HCT116 (cell line): Measurements from ENCODE around the gene TBATA. TPM values are rescaled to one million over a fixed set of nuclear protein-coding genes. Genes with fewer than 3 reads are reported as not detected.
A peak's percentile ranks its signal among the peaks of the same experiment; 100 is the strongest.

Source experiments
- ATAC-seq: fragments of 200-7000 bp; cut with Tn5 transposase; 2 replicates; pipeline ENCODE4 v1.9.1; 2020; ENCODE audit warnings: mild to moderate bottlenecking, moderate library complexity
- BruUV-seq: library from RNA; stranded (reverse); fragments of 400-500 nt; replicated peaks from 2 replicates; lab custom pipeline; 2021; lab: Mats Ljungman, UMichigan
- CTCF ChIA-PET: fragments of 300-600 bp; sonication (Branson Sonifier 250); formaldehyde crosslinking; loops from one replicate; lab custom pipeline; 2021; ENCODE audit warnings: antibody characterized with exemption; lab: Charles Lee
- POLR2A ChIA-PET: fragments of 300-600, 350-600 bp; sonication (Branson Sonifier 250); formaldehyde crosslinking; loops from one replicate; lab custom pipeline; 2021; ENCODE audit warnings: antibody characterized with exemption; lab: Charles Lee
- RAD21 ChIA-PET, 2 experiments: fragments of 300-600 bp; sonication (Branson Sonifier 250); formaldehyde crosslinking; loops; one replicate each; lab custom pipeline; 2023; ENCODE audit warnings: low total read pairs in 2 of 2; ENCODE audit not compliant: uncharacterized antibody in 2 of 2, unreplicated experiment in 2 of 2, low non-redundant PET in 1 of 2; lab: Charles Lee
- DNase-seq: peaks from one replicate; pipeline ENCODE4 v3.0.0-alpha.2; 2010; ENCODE audit warnings: low read depth, low spot score
- H2AFZ ChIP-seq: fragments of 200-600 bp; shearing (Covaris generic), sonication (generic); 2 replicates; pipeline ENCODE4 v1.6.1; 2017; ENCODE audit warnings: low read depth, mixed run types, mixed read lengths, antibody characterized with exemption, low read length; ENCODE audit not compliant: poor library complexity, severe bottlenecking
- H3K27ac ChIP-seq: 2 replicates; pipeline ENCODE4 v1.5.1; 2012; ENCODE audit warnings: low read depth, low read length
- H3K27me3 ChIP-seq: fragments of 200-600 bp; sonication (generic); 2 replicates; pipeline ENCODE4 v1.6.1; 2016; ENCODE audit warnings: mixed run types, low read length, mixed read lengths; ENCODE audit not compliant: insufficient read depth
- H3K36me3 ChIP-seq, 2 experiments: fragments of 200-500 bp in 1 of 2; fragments of 200-600 bp in 1 of 2; sonication (Bioruptor generic) in 1 of 2; sonication (generic) in 1 of 2; 2 replicates each; pipeline versions ENCODE4 v1.5.1 to v1.6.1; 2014 to 2016; ENCODE audit warnings: low read length in 2 of 2, inconsistent platforms in 1 of 2, mixed read lengths in 1 of 2, mixed run types in 1 of 2; ENCODE audit not compliant: insufficient read depth in 2 of 2, control insufficient read depth in 1 of 2
- H3K4me1 ChIP-seq, 2 experiments: fragments of 200-600 bp in 1 of 2; sonication (generic) in 1 of 2; 2 replicates each; pipeline versions ENCODE4 v1.5.1 to v1.6.1; 2012 to 2017; ENCODE audit warnings: low read length in 2 of 2, inconsistent platforms in 1 of 2, mild to moderate bottlenecking in 1 of 2, mixed read lengths in 1 of 2, mixed run types in 1 of 2, moderate library complexity in 1 of 2; ENCODE audit not compliant: insufficient read depth in 2 of 2, control insufficient read depth in 1 of 2
- H3K4me2 ChIP-seq: fragments of 200-600 bp; sonication (generic); 2 replicates; pipeline ENCODE4 v1.6.1; 2017; ENCODE audit warnings: mixed run types, low read length, mixed read lengths
- H3K4me3 ChIP-seq, 2 experiments: fragments of 200-600 bp in 1 of 2; sonication (generic) in 1 of 2; replicated peaks in 1 of 2; 2 replicates each; pipeline ENCODE4 v1.5.1; 2011 to 2016; ENCODE audit warnings: low read length in 2 of 2, control low read depth in 1 of 2, low read depth in 1 of 2, mild to moderate bottlenecking in 1 of 2, mixed read lengths in 1 of 2, mixed run types in 1 of 2
- H3K79me2 ChIP-seq: fragments of 200-600 bp; sonication (generic); 2 replicates; pipeline ENCODE4 v1.6.1; 2017; ENCODE audit warnings: mild to moderate bottlenecking, mixed run types, low read length, moderate library complexity, mixed read lengths; ENCODE audit not compliant: insufficient read depth
- H3K9ac ChIP-seq: fragments of 200-600 bp; sonication (generic); 2 replicates; pipeline ENCODE4 v1.6.1; 2016; ENCODE audit warnings: low read length, mixed read lengths
- H3K9me2 ChIP-seq: fragments of 200-600 bp; sonication (generic), shearing (Covaris generic); 2 replicates; pipeline ENCODE4 v1.6.1; 2017; ENCODE audit warnings: mixed run types, mild to moderate bottlenecking, moderate library complexity; ENCODE audit not compliant: insufficient read depth
- H3K9me3 ChIP-seq, 2 experiments: fragments of 200-500 bp in 1 of 2; fragments of 200-600 bp in 1 of 2; sonication (Bioruptor generic) in 1 of 2; sonication (generic) in 1 of 2; 2 replicates each; pipeline ENCODE4 v1.6.1; 2014 to 2017; ENCODE audit warnings: low read length in 2 of 2, mixed read lengths in 2 of 2, inconsistent platforms in 1 of 2, low read depth in 1 of 2, mild to moderate bottlenecking in 1 of 2, mixed run types in 1 of 2, moderate library complexity in 1 of 2; ENCODE audit not compliant: control insufficient read depth in 1 of 2, insufficient read depth in 1 of 2
- H4K20me1 ChIP-seq: fragments of 200-600 bp; sonication (generic), shearing (Covaris generic); 2 replicates; pipeline ENCODE4 v1.6.1; 2017; ENCODE audit warnings: mixed run types, mild to moderate bottlenecking, moderate library complexity; ENCODE audit not compliant: insufficient read depth
- ATF3 ChIP-seq: IDR thresholded peaks from 2 replicates; pipeline ENCODE4 v1.6.1; 2012
- CBX3 ChIP-seq: IDR thresholded peaks from 2 replicates; pipeline ENCODE4 v1.6.1; 2012; ENCODE audit warnings: low read depth
- CEBPB ChIP-seq: IDR thresholded peaks from 2 replicates; pipeline ENCODE4 v1.6.1; 2012; ENCODE audit warnings: low read depth
- CTCF ChIP-seq, 3 experiments: fragments of 200-600 bp in 1 of 3; sonication (generic) in 1 of 3; IDR thresholded peaks in 2 of 3; conservative IDR thresholded peaks in 1 of 3; 2 replicates each; pipeline ENCODE4 v1.5.1; 2012 to 2017; ENCODE audit warnings: low read depth in 2 of 3, low read length in 2 of 3, antibody characterized with exemption in 1 of 3, borderline replicate concordance in 1 of 3, control low read depth in 1 of 3, mild to moderate bottlenecking in 1 of 3, mixed read lengths in 1 of 3, mixed run types in 1 of 3, moderate library complexity in 1 of 3; ENCODE audit not compliant: insufficient read depth in 1 of 3
- EGR1 ChIP-seq: IDR thresholded peaks from 2 replicates; pipeline ENCODE4 v1.6.1; 2012; ENCODE audit warnings: low read depth
- EZH2phosphoT487 ChIP-seq: fragments of 200-600 bp; IDR thresholded peaks from 2 replicates; pipeline ENCODE4 v1.6.1; 2018; ENCODE audit warnings: antibody characterized with exemption, borderline replicate concordance
- JUND ChIP-seq: IDR thresholded peaks from 2 replicates; pipeline ENCODE4 v1.6.1; 2012
- MAX ChIP-seq: IDR thresholded peaks from 2 replicates; pipeline ENCODE4 v1.6.1; 2012
- POLR2A ChIP-seq: IDR thresholded peaks from 2 replicates; pipeline ENCODE4 v1.7.0; 2011; ENCODE audit warnings: borderline replicate concordance; ENCODE audit not compliant: insufficient read depth, insufficient read length; ENCODE audit errors: extremely low read depth
- POLR2AphosphoS5 ChIP-seq: IDR thresholded peaks from 2 replicates; pipeline ENCODE4 v1.6.1; 2011; ENCODE audit warnings: mild to moderate bottlenecking, low read depth, low read length, moderate library complexity
- REST ChIP-seq: IDR thresholded peaks from 2 replicates; pipeline ENCODE4 v1.6.1; 2012; ENCODE audit warnings: low read depth
- SIN3A ChIP-seq: IDR thresholded peaks from 2 replicates; pipeline ENCODE4 v1.6.1; 2012; ENCODE audit warnings: low read depth
- SP1 ChIP-seq: IDR thresholded peaks from 2 replicates; pipeline ENCODE4 v1.6.1; 2012; ENCODE audit warnings: low read depth
- SRF ChIP-seq: IDR thresholded peaks from 2 replicates; pipeline ENCODE4 v1.6.1; 2012; ENCODE audit warnings: low read depth
- TCF7L2 ChIP-seq: IDR thresholded peaks from 2 replicates; pipeline ENCODE4 v1.7.0; 2011; ENCODE audit warnings: borderline replicate concordance, inconsistent platforms; ENCODE audit not compliant: insufficient read depth, insufficient read length; ENCODE audit errors: extremely low read depth
- YY1 ChIP-seq: IDR thresholded peaks from 2 replicates; pipeline ENCODE4 v1.6.1; 2011; ENCODE audit warnings: low read length, low read depth, moderate library complexity, mild to moderate bottlenecking; ENCODE audit not compliant: insufficient replicate concordance; ENCODE audit errors: extremely low read depth
- ZBTB33 ChIP-seq: IDR thresholded peaks from 2 replicates; pipeline ENCODE4 v1.6.1; 2011; ENCODE audit warnings: mild to moderate bottlenecking, low read length, moderate library complexity; ENCODE audit not compliant: insufficient replicate concordance; ENCODE audit errors: extremely low read depth
- ZFX ChIP-seq: fragments of 450-650 bp; IDR thresholded peaks from 2 replicates; pipeline ENCODE4 v1.6.1; 2017
- ZNF274 ChIP-seq: fragments of 200-500 bp; sonication (Bioruptor generic); IDR thresholded peaks from 2 replicates; pipeline ENCODE4 v1.6.1; 2014; ENCODE audit warnings: mild to moderate bottlenecking, low read depth, low read length, inconsistent platforms
- intact Hi-C: fragments of 100-400 bp; cut with micrococcal nuclease; formaldehyde crosslinking; loops from 2 replicates; pipeline ENCODE4 v1.10.0; 2022
- total RNA-seq: library from RNA; stranded (reverse); gene quantifications from one replicate; pipeline ENCODE4 v1.2.1, GENCODE V29; 2021; ENCODE audit not compliant: unreplicated experiment

The TBATA gene
- total RNA-seq, 1 experiment from 2014 or later: not detected

- Histone ChIP-seq H3K27me3 (no peaks in the 10 kb centered on the region), H3K9me3 (no peaks in the 10 kb centered on the region), H3K4me1 (peaks cover 12 to 23% of the 10 kb centered on the region in 2 experiments), H3K4me2 (no peak overlapping the region), H3K36me3 (no peaks in the 10 kb centered on the region), H4K20me1 (no peaks in the 10 kb centered on the region), H3K4me3 (no peak overlapping the region), H3K9me2 (no peaks in the 10 kb centered on the region), H3K27ac (no peak overlapping the region)
- no TSS peak for BruUV-seq
- intact Hi-C loops: no loop called here
- ATAC-seq: peak; percentile 16; the same call in 1 of the 2 replicates
- DNase-seq: no peak
- POLR2A ChIA-PET: no interaction called here
- TF ChIP-seq TCF7L2 (no peak), REST (no peak), CEBPB (no peak), SP1 (no peak), YY1 (no peak), ZBTB33 (no peak), EGR1 (no peak), POLR2AphosphoS5 (no peak), EZH2phosphoT487 (no peak), CBX3 (no peak), ATF3 (no peak), CTCF (IDR thresholded peaks at IDR 0.05 in 2 of 3, conservative IDR thresholded peaks at IDR 0.05 in 1 of 3; ENCODE audit: borderline replicate concordance in 1 of 3, insufficient read depth in 1 of 3, low read depth in 2 of 3, low read length in 2 of 3) (no peak), SIN3A (no peak), ZFX (no peak), JUND (no peak), ZNF274 (no peak), SRF (no peak), MAX (no peak), POLR2A (no peak)
- TF ChIP-seq, all 23 proteins: peak for 0
- no peak overlapping the region for H3K9ac ChIP-seq
- no peaks in the 10 kb centered on the region for H3K79me2 ChIP-seq
- ChIA-PET RAD21 (no interaction called here), CTCF (no interaction called here)
- no peak overlapping the region for H2AFZ ChIP-seq
Measured at GRCh38 chr10:70736525-70736924, 48.7 kb downstream of the TBATA start.
